Trophoblast cell (in vitro differentiated cells and primary cell): ENCODE results near the gene VKORC1L1.
A peak's percentile ranks its signal among the peaks of the same experiment; 100 is the strongest.
"Not testable (repeated sequence)": the region's sequence is repeated elsewhere in the genome, so short reads cannot be mapped to it uniquely, and the experiment has no call there.

Experiments used
- DNase-seq, 2 donors: peaks; one replicate each; pipeline ENCODE4 v3.0.0-alpha.2; 2016
- H2AFZ ChIP-seq: 2 replicates; pipeline ENCODE4 v1.6.1; 2013; ENCODE audit warnings: low read length, moderate library complexity, mild to moderate bottlenecking; ENCODE audit not compliant: insufficient read depth, poor library complexity
- H2AK5ac ChIP-seq: 2 replicates; pipeline ENCODE4 v1.6.1; 2013; ENCODE audit warnings: mild to moderate bottlenecking, low read length
- H2BK120ac ChIP-seq: 2 replicates; pipeline ENCODE4 v1.6.1; 2013; ENCODE audit warnings: low read length, mild to moderate bottlenecking, moderate library complexity; ENCODE audit not compliant: insufficient read depth, poor library complexity
- H2BK12ac ChIP-seq: 2 replicates; pipeline ENCODE4 v1.6.1; 2013; ENCODE audit warnings: mild to moderate bottlenecking, low read length, moderate library complexity
- H2BK5ac ChIP-seq: 2 replicates; pipeline ENCODE4 v1.6.1; 2013; ENCODE audit warnings: low read length, low read depth, moderate library complexity, mild to moderate bottlenecking; ENCODE audit not compliant: poor library complexity
- H3K14ac ChIP-seq: 2 replicates; pipeline ENCODE4 v1.6.1; 2013; ENCODE audit warnings: mild to moderate bottlenecking, low read length
- H3K18ac ChIP-seq: 2 replicates; pipeline ENCODE4 v1.6.1; 2013; ENCODE audit warnings: mild to moderate bottlenecking, low read length
- H3K23ac ChIP-seq: 2 replicates; pipeline ENCODE4 v1.6.1; 2013; ENCODE audit warnings: low read length
- H3K27ac ChIP-seq: 2 replicates; pipeline ENCODE4 v1.5.1; 2013; ENCODE audit warnings: low read depth, mild to moderate bottlenecking, inconsistent platforms, low read length, moderate library complexity
- H3K27me3 ChIP-seq: 2 replicates; pipeline ENCODE4 v1.6.1; 2013; ENCODE audit warnings: inconsistent platforms, mild to moderate bottlenecking, low read length, moderate library complexity; ENCODE audit not compliant: insufficient read depth
- H3K36me3 ChIP-seq, 2 experiments: 1 replicate in 1 of 2; 2 replicates in 1 of 2; pipeline ENCODE4 v1.6.1; 2013; ENCODE audit warnings: low read length in 2 of 2, mild to moderate bottlenecking in 2 of 2, moderate library complexity in 1 of 2; ENCODE audit not compliant: insufficient read depth in 2 of 2, control insufficient read depth in 1 of 2
- H3K4ac ChIP-seq: 2 replicates; pipeline ENCODE4 v1.6.1; 2013; ENCODE audit warnings: low read depth, mild to moderate bottlenecking, low read length, moderate library complexity
- H3K4me1 ChIP-seq, 2 experiments: 1 replicate in 1 of 2; 2 replicates in 1 of 2; pipeline ENCODE4 v1.6.1; 2013; ENCODE audit warnings: low read length in 2 of 2, mild to moderate bottlenecking in 2 of 2, moderate library complexity in 1 of 2; ENCODE audit not compliant: insufficient read depth in 2 of 2, control insufficient read depth in 1 of 2
- H3K4me2 ChIP-seq: 2 replicates; pipeline ENCODE4 v1.6.1; 2013; ENCODE audit warnings: inconsistent platforms, mild to moderate bottlenecking, low read length, moderate library complexity
- H3K4me3 ChIP-seq: 2 replicates; pipeline ENCODE4 v1.5.1; 2013; ENCODE audit warnings: mild to moderate bottlenecking, low read depth, low read length, inconsistent platforms
- H3K79me1 ChIP-seq: one replicate; pipeline ENCODE4 v1.6.1; 2013; ENCODE audit warnings: low read length
- H3K79me2 ChIP-seq: 2 replicates; pipeline ENCODE4 v1.6.1; 2013; ENCODE audit warnings: low read length, mild to moderate bottlenecking; ENCODE audit not compliant: control insufficient read depth, insufficient read depth, poor library complexity
- H3K9ac ChIP-seq: 2 replicates; pipeline ENCODE4 v1.6.1; 2013; ENCODE audit warnings: mild to moderate bottlenecking, low read length
- H3K9me3 ChIP-seq: 2 replicates; pipeline ENCODE4 v1.6.1; 2013; ENCODE audit warnings: low read depth, mild to moderate bottlenecking, control low read depth, inconsistent platforms, low read length; ENCODE audit not compliant: insufficient read depth
- H4K12ac ChIP-seq: 2 replicates; pipeline ENCODE4 v1.6.1; 2013; ENCODE audit warnings: low read depth, mild to moderate bottlenecking, low read length, moderate library complexity
- H4K8ac ChIP-seq: 2 replicates; pipeline ENCODE4 v1.6.1; 2013; ENCODE audit warnings: low read depth, mild to moderate bottlenecking, low read length, moderate library complexity
- H4K91ac ChIP-seq: one replicate; pipeline ENCODE4 v1.6.1; 2013; ENCODE audit warnings: low read depth, mild to moderate bottlenecking, low read length, moderate library complexity
- WGBS: extraction: QIAGEN DNeasy Blood & Tissue Kit; methylation state at CpG from one replicate; pipeline ENCODE4 v1.1.7; 2013; ENCODE audit warnings: missing lambda C conversion rate; ENCODE audit not compliant: insufficient read length, insufficient coverage; ENCODE audit errors: extremely low coverage; 5-methylcytosine and 5-hydroxymethylcytosine counted together

The VKORC1L1 gene

GRCh38 chr7:65846008-65846570 lies 26.8 kb upstream of the VKORC1L1 start:
- Histone ChIP-seq H3K36me3 (no peaks in the 10 kb centered on the region), H3K79me2 (no peaks in the 10 kb centered on the region)
- no CpG with 5 or more reads among the region's 4 CpGs for WGBS

GRCh38 chr7:65853426-65853825 lies 19.4 kb upstream of the VKORC1L1 start:
- not testable (repeated sequence) for H3K4me1 ChIP-seq, H3K36me3 ChIP-seq, H3K27ac ChIP-seq, H2AK5ac ChIP-seq, H3K4me2 ChIP-seq, H2BK120ac ChIP-seq, H4K91ac ChIP-seq, H4K12ac ChIP-seq, H3K27me3 ChIP-seq, H2BK5ac ChIP-seq, H3K9ac ChIP-seq, H3K23ac ChIP-seq, H4K8ac ChIP-seq, H3K79me1 ChIP-seq, H3K79me2 ChIP-seq, H3K4me3 ChIP-seq, H3K9me3 ChIP-seq, H3K4ac ChIP-seq, H3K18ac ChIP-seq, H2BK12ac ChIP-seq, DNase-seq, H3K14ac ChIP-seq, H2AFZ ChIP-seq
- no CpG with 5 or more reads among the region's 3 CpGs for WGBS

More at GRCh38 chr7:65846008-65846570, 26.8 kb upstream of the VKORC1L1 start:
- Histone ChIP-seq H3K4me2 (no peak overlapping the region), H2AFZ (no peak overlapping the region), H4K91ac (no peak overlapping the region), H3K27me3 (no peaks in the 10 kb centered on the region), H2BK5ac (no peak overlapping the region), H3K79me1 (no peaks in the 10 kb centered on the region), H3K27ac (no peak overlapping the region), H3K23ac (no peak overlapping the region), H2BK12ac (no peak overlapping the region), H3K4me1 (no peaks in the 10 kb centered on the region), H2BK120ac (no peak overlapping the region), H3K18ac (no peak overlapping the region), H3K4me3 (no peak overlapping the region), H3K4ac (no peak overlapping the region), H3K9ac (no peak overlapping the region), H3K14ac (no peak overlapping the region), H2AK5ac (no peak overlapping the region), H4K8ac (no peak overlapping the region), H4K12ac (no peak overlapping the region), H3K9me3 (peaks cover 2% of the 10 kb centered on the region)
- DNase-seq: peak in 1 of 2 donors; percentile 14

GRCh38 chr7:65853892-65854291 lies 19.0 kb upstream of the VKORC1L1 start:
- not testable (repeated sequence) for H3K79me2 ChIP-seq, H3K27me3 ChIP-seq, H3K9ac ChIP-seq, H3K4me1 ChIP-seq, H2BK5ac ChIP-seq, H3K18ac ChIP-seq, H3K23ac ChIP-seq, H3K4me3 ChIP-seq, H3K14ac ChIP-seq, H2BK120ac ChIP-seq, H4K12ac ChIP-seq, H3K79me1 ChIP-seq, DNase-seq, H3K4me2 ChIP-seq, H2AK5ac ChIP-seq, H2BK12ac ChIP-seq, H3K9me3 ChIP-seq, H2AFZ ChIP-seq, H4K8ac ChIP-seq, H3K4ac ChIP-seq, H3K27ac ChIP-seq, H3K36me3 ChIP-seq, H4K91ac ChIP-seq
- WGBS: no CpG with 5 or more reads among the region's 7 CpGs

GRCh38 chr7:65857321-65857894 lies 15.5 kb upstream of the VKORC1L1 start:
- H3K4ac ChIP-seq, H4K12ac ChIP-seq, H2BK12ac ChIP-seq, H3K4me3 ChIP-seq, H3K4me2 ChIP-seq, H2AK5ac ChIP-seq, H3K9me3 ChIP-seq, H3K14ac ChIP-seq, H3K9ac ChIP-seq, H3K18ac ChIP-seq, H2BK5ac ChIP-seq, H3K27me3 ChIP-seq, DNase-seq, H2AFZ ChIP-seq, H3K79me1 ChIP-seq, H2BK120ac ChIP-seq, H3K36me3 ChIP-seq, H4K91ac ChIP-seq, H4K8ac ChIP-seq, H3K79me2 ChIP-seq, H3K23ac ChIP-seq, H3K27ac ChIP-seq, H3K4me1 ChIP-seq: not testable (repeated sequence)
- WGBS: no CpG with 5 or more reads among the region's 5 CpGs
